Measurements from ENCODE around the gene LGALS3BP.

The LGALS3BP gene

DNA sequence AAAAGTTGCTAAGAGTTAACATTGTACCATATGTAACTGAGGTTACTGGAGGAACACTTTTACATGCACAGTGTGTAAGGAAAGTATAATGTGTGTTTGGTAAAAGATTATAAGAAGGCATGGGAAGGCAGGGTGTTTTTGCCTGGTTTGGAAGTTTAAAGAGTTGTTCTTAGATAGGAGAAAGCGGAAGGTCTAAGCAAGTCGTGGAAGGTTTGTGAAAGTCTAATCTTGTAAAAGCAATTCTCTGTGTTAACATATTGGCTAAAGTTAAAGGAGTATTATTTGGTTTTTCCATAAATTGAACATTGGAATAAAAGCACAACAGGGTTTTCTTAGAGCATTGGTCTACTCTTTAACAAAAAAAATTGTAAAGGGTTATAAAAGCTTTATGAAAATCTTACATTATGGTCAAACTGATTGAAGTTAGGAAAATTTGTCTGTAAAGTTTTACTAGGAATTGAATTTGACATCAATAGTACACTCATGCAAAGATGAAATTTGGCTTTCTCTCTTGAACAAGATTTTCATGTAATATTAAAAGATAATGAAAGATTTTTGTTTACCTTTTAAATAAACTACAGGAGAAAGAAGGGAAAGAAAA lies 34.5 kb upstream of the LGALS3BP start:
- in situ Hi-C loops (cut with HindIII; ENCODE audit: low sequenced_read_pairs) = no loop called here

DNA sequence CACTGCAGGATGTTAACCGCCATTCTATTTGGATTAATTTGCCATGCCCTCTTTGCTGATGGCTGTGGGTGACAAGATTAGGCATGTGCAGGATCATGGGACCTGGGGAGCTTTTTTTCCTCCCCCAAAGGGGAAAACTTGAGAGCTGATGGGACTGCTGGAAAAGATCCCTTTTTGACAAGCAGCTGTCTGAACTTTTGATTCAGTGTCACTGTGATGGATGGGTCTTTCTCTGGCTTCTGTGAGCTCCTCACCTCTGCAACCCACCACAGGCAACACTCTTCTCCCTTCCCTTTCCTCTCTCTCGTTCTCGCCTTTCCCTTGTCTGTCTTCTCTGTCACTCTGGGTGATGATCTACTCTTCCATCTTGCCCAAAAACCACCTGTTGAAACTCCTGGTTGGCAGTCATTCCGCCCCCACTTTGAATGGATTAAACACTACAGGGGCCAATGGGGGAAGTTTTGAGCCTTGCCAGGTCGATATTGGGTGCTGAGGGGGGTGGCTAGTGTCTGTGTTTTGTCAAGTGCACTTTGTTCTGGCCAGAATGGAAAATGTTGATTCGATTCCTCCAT lies 32.9 kb upstream of the LGALS3BP start:
- in situ Hi-C loops (cut with HindIII; ENCODE audit: low sequenced_read_pairs) = no loop called here

DNA sequence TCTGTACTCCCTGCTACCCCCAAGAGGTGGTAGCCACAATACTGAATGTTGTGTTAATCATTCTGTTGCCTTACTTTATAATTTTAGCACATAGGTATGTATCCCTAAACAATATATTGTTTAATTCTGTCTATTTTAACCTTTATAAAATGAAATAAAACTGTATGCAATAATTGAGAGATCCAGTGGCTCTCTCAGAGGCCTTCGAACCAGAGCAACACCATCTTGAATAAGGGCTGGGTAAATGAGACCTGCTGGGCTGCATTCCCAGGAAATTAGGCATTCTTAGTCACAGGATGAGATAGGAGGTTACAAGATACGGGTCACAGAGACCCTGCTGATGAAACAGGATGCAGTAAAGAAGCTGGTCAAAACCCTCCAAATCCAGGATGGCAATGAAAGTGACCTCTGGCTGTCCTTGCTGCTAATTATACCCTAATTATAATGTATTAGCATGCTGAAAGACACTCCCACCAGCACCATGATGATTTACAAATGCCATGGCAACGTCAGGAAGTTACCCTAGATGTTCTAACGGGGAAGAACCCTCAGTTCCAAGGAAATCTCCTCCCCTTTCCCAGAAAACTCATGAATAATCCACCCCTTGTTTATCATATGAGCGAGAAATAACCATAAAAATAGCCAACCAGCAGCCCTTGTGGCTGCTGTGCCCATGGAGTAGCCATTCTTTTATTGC lies 31.9 kb upstream of the LGALS3BP start:
- in situ Hi-C loops (cut with HindIII; ENCODE audit: low sequenced_read_pairs) = no loop called here

DNA sequence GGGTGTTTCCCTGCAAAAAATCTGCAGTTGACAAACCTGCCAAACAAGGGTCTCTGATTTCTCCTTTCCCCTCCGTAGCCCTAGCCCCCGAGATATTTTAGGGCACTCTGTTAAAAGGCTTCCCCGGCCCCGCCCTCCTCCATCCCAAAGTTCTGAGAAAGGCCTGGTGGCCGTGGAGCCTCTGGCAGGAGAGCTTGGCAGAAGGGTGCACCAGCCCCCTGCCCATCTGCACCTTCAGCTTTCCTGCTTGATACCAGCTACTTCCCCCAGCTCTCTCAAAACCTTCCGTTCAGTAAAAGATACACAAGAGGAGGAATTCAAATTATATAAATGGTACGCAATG lies 30.6 kb upstream of the LGALS3BP start:
- in situ Hi-C loops (cut with HindIII; ENCODE audit: low sequenced_read_pairs) = no loop called here

DNA sequence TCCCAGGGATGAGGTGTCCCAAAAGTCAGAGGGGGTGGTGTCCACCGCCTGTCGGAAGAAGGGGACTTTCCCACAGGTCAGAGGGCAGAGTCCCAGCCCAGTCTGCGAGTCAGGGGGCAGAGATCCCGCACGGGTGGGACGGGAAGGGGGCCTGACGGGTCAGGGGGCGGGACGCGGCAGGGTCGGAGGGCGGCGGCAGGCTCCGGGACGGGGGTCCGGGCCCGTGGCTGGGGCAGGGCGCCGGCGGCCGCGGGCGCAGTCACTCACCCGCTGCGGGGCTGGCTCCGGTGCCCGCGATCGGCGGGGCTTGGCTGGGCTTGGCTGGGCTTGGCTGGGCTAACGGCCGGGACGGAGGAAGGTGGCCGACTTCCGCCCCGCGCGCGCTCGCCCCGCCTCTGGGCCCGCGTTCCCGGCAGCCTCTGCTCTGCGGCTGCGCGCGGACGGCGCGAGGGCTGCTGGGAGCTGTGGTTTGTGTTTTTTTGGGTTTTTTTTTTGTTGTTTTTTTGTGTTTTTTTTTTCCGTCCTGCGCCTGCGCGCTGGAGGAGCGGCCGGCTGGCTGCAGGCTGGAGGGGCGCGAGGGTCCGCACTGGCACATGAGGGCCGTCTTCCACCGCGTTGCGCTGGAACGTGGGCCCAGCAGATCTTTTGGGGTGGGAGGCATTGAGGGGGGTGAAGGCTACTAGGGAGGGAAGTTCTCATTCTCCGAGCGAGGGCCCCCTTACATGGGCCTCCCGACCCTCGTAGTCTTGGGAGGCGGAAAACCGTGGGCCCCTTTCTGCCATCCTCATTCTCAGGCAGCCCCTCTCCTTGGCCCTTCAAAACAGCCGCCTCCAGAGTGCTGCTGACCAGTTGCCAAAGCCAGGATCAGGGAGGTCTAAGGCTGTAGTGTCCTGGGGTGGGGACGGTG lies 29.9 kb upstream of the LGALS3BP start, which contains the start of gene CANT1:
TSS of gene CANT1 (minus strand) at position 368 of the 907 bp plus-strand sequence. CDS start 12,142 bp downstream, outside the sequence.
- in situ Hi-C loops (cut with HindIII; ENCODE audit: low sequenced_read_pairs) = no loop called here

DNA sequence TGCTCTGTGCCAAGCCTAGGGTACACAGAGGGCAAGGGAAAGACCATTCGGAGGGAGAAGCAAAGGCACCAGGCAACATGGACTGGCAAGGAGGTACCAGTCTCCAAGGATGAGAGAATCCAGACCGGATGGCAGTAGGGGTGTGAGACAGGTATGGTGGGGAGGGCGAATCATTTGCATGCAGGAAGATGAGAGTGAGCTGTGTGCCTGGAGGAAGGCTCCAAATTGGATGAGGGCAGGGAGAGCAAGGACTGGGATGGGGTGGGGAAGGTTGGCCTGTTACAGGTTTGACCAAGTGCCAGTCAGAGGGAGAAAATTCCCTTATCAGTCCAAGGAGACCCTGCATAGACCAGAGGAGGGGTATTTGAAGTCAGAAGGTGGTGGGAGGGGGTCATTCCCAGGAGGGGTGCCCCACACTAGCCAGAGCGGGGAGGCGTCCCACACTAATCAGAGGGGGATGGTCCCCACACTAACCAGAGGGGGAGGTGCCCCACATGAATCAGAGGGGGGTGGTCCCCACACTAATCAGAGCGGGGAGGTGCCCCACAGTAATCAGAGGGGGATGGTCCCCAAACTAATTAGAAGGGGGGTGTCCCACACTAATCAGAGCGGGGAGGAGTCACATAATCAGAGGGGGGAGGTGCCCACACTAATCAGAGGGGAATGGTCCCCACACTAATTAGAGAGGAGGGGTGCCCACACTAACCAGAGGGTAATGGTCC lies 29.1 kb upstream of the LGALS3BP start:
- in situ Hi-C loops (cut with HindIII; ENCODE audit: low sequenced_read_pairs) = no loop called here

DNA sequence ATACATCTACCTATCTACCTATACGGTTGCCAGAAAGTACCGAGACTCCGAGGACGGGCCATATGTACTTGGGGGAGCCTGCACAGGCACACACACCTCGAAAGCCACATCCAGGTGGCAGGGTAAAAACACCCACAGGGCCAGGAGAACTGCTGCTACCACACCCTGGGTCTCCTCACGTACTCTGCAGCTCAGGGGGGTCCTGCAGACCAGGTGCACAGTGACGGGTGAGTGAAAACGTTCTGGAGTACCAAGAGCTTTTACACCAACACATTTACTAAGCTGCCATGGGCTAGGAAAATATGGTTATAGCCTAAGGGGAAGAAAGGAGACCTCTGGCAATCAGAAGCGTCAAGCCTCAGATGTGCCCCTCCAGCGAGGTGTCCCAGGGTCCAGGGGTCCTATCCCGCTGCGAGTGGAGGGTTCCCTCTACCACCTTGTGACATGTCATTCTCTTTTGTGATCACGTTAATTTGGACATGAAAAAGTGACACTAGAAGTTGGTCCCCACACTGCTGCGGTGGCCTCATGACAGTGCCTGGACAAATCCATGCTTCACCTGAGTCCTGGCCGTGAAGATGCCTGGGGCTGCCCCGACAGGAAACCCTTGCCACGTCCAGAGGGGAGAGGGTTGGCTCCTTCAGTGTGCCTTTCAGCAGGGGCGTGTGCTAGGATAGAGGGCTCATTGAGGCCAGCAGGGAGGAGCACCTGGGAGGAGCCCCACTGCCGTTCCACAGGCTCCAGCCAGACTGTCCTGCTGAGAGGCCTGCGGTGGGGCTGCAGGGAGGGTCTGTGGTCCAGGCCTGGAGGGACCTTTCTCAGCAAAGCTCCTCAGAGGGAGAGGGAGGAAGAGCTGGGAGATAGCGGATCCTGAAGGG lies 28.0 kb upstream of the LGALS3BP start:
- in situ Hi-C loops (cut with HindIII; ENCODE audit: low sequenced_read_pairs) = no loop called here

DNA sequence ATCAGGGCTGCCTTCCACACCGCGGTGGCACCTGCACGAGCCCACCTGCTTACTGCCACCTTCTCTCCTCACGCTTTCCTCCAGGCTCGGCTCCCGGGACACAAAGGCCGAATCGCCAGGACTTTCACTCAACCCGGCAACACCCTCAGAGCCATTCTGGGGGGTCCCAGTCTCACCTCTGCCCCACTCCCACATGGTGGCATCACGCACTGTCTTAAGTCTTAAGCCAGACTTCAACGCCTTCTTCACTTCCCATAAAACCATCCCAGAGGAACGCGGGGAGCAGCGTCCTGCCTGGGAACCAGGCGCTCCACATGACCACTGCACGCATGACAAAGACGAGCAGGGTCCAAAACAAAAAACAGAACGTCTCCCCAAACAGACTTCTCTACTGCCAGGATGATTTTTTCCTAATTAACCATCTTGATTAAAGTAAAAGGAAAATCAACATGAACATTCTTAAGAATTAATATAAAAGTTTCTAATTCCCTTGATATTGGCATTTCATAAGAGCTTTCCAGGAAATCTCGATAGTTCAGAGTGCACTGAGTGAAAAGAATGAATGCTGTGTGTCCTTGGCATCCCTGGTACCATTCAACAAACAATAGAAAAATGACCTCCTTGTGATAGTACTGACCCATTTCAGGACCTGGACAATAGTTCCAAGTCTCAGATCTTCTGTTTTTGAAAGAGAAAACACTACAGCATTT lies 27.2 kb upstream of the LGALS3BP start:
- in situ Hi-C loops (cut with HindIII; ENCODE audit: low sequenced_read_pairs) = no loop called here

DNA sequence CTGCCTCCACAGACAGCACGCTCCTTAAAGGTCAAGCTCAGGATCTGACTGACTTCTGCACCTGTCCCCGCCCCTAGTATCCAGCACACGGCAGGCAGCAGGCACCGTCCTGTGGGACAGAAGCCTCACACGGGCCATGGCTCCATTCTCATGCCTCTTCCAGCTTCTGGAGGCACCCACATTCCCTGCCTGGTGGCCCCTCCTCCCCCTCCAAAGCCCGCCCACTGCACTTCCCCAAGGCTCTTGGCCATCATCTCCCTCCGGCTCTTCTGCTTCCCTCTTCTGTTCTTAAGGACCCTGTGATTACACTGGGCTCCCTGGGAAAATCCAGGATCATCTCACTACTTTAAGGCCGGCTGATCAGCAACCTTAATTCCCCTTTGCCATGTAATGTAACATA lies 26.3 kb upstream of the LGALS3BP start:
- in situ Hi-C loops (cut with HindIII; ENCODE audit: low sequenced_read_pairs) = no loop called here

DNA sequence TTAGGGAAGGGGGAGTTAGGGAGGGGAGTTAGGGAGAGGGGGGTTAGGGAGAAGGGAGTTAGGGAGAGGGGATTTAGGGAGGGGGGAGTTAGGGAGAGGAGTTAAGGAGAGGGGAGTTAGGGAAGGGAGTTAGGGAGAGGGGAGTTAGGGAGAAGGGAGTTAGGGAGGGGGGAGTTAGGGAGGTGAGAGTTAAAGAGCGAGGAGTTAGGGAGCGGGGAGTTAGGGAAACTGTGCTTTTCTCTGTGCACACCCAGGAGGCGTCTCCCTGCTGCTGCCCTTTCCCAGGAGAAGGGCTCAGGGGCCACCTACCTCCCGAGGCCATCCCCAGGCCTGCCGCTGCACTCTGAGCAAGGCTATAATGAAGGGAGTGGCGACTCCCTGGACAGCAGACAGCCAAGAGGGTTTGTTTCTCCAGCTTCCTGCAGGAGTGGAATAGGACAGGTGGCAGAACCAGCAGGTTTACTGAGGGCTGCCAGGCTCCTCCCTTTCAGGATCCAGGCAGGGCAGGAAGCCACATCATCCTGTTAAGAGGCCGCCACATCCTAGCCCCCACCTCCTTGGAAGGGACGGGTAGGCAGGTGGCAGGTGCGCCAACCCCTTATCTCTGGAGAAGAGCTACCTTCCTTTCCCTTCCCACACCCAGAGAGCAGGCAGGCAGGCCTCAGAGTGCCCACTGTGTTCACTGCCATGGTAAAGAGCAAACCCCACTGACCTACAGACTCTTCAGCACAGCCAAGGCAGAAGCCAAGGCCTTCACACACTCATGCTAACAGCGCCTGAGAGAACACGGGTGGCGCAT lies 25.5 kb upstream of the LGALS3BP start:
- in situ Hi-C loops (cut with HindIII; ENCODE audit: low sequenced_read_pairs) = no loop called here

DNA sequence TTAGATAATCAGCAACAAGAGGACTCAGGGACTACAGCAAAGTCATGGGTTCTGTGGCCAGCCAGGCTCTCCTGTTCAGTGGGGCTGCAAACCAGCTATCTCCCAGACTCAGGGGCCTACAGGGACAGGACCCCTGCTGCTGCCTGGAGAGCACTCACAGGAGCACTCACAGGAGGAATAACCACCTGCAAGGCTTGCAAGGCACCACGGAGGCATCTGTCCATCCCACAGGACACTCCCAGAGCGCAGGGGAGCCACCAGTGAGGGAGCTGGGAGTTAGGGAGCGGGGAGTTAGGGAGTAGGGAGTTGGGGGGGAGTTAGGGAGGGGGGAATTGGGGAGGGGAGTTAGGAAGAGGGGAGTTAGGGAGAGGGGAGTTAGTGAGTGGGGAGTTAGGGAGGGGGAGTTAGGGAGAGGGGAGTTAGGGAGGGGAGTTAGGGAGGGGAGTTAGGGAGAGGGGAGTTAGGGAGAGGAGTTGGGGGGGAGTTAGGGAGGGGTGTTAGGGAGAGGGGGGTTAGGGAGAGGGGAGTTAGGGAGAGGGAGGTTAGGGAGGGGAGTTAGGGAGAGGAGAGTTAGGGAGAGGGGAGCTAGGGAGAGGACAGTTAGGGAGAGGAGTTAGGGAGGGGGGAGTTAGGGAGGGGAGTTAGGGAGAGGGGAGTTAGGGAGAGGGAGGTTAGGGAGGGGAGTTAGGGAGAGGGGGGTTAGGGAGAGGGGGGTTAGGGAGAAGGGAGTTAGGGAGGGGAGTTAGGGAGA lies 24.1 kb upstream of the LGALS3BP start:
- in situ Hi-C loops (cut with HindIII; ENCODE audit: low sequenced_read_pairs) = no loop called here

DNA sequence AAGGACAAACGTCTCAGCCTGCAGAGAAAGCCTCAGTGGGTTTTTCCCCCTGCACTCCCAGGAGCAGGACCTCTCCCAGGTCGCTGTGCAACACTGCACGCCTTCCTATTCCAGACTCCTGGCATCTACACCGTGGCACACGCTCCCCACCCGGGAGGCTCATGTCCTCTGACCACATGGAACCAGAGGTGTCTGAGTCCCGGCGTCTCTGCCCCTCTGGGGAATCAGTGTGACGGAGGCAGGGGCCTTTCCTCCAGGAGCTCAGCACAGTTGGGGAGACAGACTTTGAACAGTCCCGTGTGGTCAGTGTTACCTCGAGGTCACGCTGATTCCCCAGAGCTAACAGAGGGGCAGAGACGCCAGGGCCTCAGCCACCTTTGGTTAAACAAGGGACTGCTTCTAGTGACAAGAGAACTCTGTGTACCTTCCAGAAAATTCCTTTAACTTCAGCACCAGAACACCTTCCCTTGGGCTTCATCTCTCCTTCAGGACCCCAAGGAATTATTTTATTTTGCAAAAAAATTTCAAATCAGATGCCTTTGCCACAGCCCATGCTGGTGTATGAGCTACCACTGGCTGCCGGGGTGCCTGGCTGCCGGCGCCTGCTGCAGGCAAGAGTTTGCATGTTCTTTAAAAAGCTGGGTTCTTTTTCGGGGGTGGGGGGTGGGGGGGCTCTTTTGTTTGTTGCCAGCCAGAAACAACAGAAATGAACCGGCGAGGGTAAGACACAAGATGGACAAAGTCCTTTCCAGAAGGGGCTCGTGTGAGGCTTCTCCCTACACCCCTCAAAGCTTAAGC lies 23.3 kb upstream of the LGALS3BP start:
- in situ Hi-C loops (cut with HindIII; ENCODE audit: low sequenced_read_pairs) = no loop called here

DNA sequence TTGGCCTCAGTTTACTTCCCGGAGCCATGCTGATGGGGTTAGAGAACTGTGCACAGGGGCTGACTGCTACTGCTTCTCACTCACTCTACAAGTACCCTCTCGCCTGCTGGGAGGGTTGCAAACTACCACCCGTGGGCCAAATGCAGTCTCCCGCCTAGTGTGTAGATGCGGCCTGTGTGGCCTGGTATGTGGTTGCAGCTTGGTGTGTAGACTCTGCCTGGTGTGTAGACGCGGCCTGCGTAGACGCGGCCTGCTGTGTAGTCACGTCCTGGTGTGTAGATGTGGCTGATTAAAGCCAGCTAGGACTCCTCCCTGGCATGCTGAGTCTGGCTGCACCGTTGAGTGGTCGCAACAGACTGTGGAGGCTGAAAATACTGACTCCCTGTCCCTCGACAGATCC lies 22.6 kb upstream of the LGALS3BP start:
- in situ Hi-C loops (cut with HindIII; ENCODE audit: low sequenced_read_pairs) = no loop called here

DNA sequence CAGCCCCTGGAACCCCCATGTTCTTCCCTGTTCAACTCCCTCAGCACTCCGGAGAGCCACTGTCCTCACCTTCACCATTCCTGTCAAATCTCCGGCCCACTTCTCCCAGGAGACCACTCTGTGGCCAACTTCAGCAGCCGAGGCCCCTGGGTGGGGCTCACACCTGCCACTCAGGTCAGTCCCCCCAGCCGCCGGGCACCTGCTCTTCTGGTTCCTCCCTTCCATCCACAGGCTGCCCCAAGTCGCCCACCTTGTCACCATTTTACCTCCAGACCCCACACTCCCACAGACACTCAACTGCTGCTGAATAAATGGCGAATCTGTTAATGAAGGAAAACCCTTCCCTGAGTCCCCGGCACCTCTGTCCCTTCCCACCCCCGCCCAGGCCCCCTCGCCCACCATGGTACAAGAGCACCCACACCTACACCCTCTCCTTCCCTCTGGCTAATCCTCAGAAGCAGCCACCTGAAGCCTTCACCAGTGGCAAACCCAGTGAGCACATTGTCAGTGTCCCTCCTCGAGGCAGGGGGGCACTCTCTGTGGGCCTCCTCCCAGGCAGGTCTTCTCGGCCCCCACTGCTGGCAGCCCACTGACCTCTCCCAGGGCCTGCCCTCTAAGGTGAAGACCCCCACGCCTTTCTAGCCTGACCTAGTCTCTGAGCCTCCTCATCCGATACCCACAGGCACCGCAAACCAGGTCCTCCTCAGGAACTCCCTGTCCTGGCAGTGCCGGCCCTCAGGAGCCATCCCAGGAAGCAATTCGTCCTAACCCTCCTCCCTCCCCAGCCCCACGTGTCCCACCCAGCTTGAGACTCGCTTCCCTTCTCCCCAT lies 21.7 kb upstream of the LGALS3BP start:
- in situ Hi-C loops (cut with HindIII; ENCODE audit: low sequenced_read_pairs) = no loop called here

DNA sequence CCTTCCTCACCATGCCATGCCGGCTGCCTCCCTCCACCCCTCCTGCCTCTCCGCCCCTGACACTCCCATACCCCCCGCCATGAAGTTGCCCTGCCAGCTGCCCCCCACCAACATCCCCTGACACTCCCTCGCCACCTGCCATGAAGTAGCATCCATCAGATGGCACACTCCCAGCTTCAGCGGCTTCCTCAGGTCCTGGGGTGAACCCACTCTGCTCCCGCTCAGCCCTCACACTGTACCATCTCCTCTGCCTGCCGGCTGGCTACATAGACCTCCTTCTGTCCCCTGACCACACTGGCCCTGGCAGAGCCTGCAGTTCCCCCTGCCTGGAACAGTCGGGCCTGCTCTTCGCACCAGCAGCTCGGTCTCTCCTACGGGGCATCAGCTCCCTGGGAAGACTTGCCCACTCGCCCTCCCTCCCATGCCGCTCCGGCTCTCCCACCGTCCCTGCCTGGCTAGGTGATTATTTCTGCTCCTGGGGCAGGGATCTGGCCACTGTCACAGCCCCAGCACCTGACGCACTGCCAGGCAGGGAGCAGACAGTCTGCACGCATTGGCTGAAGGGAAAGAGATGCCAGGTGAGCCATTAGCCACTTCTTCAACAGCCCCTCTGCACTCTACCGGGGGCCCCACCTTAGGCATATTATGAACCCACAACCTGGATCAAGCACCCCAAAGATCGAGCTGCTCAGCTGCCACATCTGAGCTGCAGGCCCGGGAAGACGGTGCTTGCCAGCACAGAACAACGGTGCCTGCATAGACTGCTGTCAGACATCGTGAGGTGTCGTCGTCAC lies 20.9 kb upstream of the LGALS3BP start:
- in situ Hi-C loops (cut with HindIII; ENCODE audit: low sequenced_read_pairs) = no loop called here
